MCF 10A (cell line): ENCODE data around the gene FAM181B. TPM values are rescaled to one million over a fixed set of nuclear protein-coding genes. Genes with fewer than 3 reads are reported as not detected.

Experiments
- BruUV-seq: library from RNA; stranded (reverse); fragments of 400-500 nt; replicated peaks from 2 replicates; lab custom pipeline; 2021; lab: Mats Ljungman, UMichigan
- CTCF ChIA-PET: fragments of 300-600 bp; sonication (Branson Sonifier 250); formaldehyde crosslinking; extraction: SDS; loops from one replicate; lab custom pipeline; 2021; ENCODE audit warnings: antibody characterized with exemption, inconsistent platforms; lab: Yijun Ruan, JAX
- POLR2A ChIA-PET: fragments of 300-600, 350-650 bp; sonication (Branson Sonifier 250); formaldehyde crosslinking; extraction: SDS; loops from one replicate; lab custom pipeline; 2020; ENCODE audit warnings: antibody characterized with exemption, inconsistent platforms; lab: Yijun Ruan, JAX
- DNase-seq: peaks from one replicate; pipeline ENCODE4 v3.0.0-alpha.2; 2018; ENCODE audit not compliant: unreplicated experiment
- H3K27ac Mint-ChIP-seq: one replicate; pipeline ENCODE4 v1.8.0; 2022; ENCODE audit warnings: mild to moderate bottlenecking, low read depth, mixed read lengths; ENCODE audit not compliant: unreplicated experiment
- H3K27me3 Mint-ChIP-seq: one replicate; pipeline ENCODE4 v1.8.0; 2022; ENCODE audit warnings: mixed read lengths; ENCODE audit not compliant: insufficient read depth, unreplicated experiment
- H3K36me3 Mint-ChIP-seq: one replicate; pipeline ENCODE4 v1.8.0; 2022; ENCODE audit warnings: mild to moderate bottlenecking, moderate library complexity, mixed read lengths; ENCODE audit not compliant: insufficient read depth, unreplicated experiment
- H3K4me1 Mint-ChIP-seq: one replicate; pipeline ENCODE4 v1.8.0; 2022; ENCODE audit warnings: mixed read lengths; ENCODE audit not compliant: insufficient read depth, unreplicated experiment
- H3K4me3 Mint-ChIP-seq: one replicate; pipeline ENCODE4 v1.8.0; 2022; ENCODE audit warnings: mild to moderate bottlenecking, moderate library complexity, mixed read lengths; ENCODE audit not compliant: unreplicated experiment
- H3K9me3 Mint-ChIP-seq: one replicate; pipeline ENCODE4 v1.8.0; 2022; ENCODE audit warnings: mixed read lengths; ENCODE audit not compliant: unreplicated experiment
- CTCF ChIP-seq: fragments of 200-600 bp; IDR thresholded peaks from one replicate; pipeline ENCODE4 v1.8.0; 2022; ENCODE audit warnings: antibody characterized with exemption, mild to moderate bottlenecking; ENCODE audit not compliant: unreplicated experiment
- intact Hi-C: fragments of 100-400 bp; cut with micrococcal nuclease; formaldehyde crosslinking; loops from 2 replicates; pipeline ENCODE4 v1.14.1; 2022
- total RNA-seq: library from RNA; stranded (reverse); gene quantifications from 2 replicates; pipeline ENCODE4 v1.2.3, GENCODE V29; 2022

Gene FAM181B
- total RNA-seq, 1 experiment from 2014 or later: not detected

- DNase-seq: no peak
- Mint-ChIP-seq H3K27ac (no peak overlapping the region), H3K36me3 (no peaks in the 10 kb centered on the region), H3K4me1 (no peaks in the 10 kb centered on the region), H3K27me3 (no peaks in the 10 kb centered on the region), H3K9me3 (no peaks in the 10 kb centered on the region), H3K4me3 (no peak overlapping the region)
- intact Hi-C loops: no loop called here
- TF ChIP-seq CTCF: no peak
- no TSS peak for BruUV-seq
- CTCF ChIA-PET: interaction anchor here (0.6 to 6.1 kb wide), 20 partner anchors 8 to 1108 kb away, joined by 3 to 29 read pairs (median 5); no protein-coding TSS in a partner anchor
- POLR2A ChIA-PET: interaction anchor here (0.7 kb wide), 1 partner anchor 140 kb away, joined by 3 read pairs; no protein-coding TSS in a partner anchor
Measured at GRCh38 chr11:82719361-82720105, 14.1 kb downstream of the FAM181B start.

GRCh38 chr11:82718821-82719220 is 14.8 kb downstream of the FAM181B start:
- H3K27ac Mint-ChIP-seq: no peak overlapping the region
- intact Hi-C loops: loop anchor here (1.0 kb wide), 3 partner anchors 145 to 1097 kb away; no protein-coding TSS in a partner anchor
- no peaks in the 10 kb centered on the region for H3K9me3 Mint-ChIP-seq
- ChIA-PET CTCF (interaction anchor here (0.6 to 6.1 kb wide), 18 partner anchors 9 to 1108 kb away, joined by 3 to 29 read pairs (median 6); no protein-coding TSS in a partner anchor), POLR2A (no interaction called here)
- no peak for DNase-seq
- H3K4me3 Mint-ChIP-seq: no peak overlapping the region
- H3K27me3 Mint-ChIP-seq: no peaks in the 10 kb centered on the region
- no TSS peak for BruUV-seq
- H3K36me3 Mint-ChIP-seq: no peaks in the 10 kb centered on the region
- no peak for TF ChIP-seq CTCF
- H3K4me1 Mint-ChIP-seq: no peaks in the 10 kb centered on the region

- H3K27ac Mint-ChIP-seq: no peak overlapping the region
- BruUV-seq: no TSS peak
- no peaks in the 10 kb centered on the region for H3K9me3 Mint-ChIP-seq
- no peaks in the 10 kb centered on the region for H3K36me3 Mint-ChIP-seq
- ChIA-PET CTCF (interaction anchor here (0.5 to 6.1 kb wide), 38 partner anchors 9 to 1617 kb away, joined by 3 to 29 read pairs (median 4); partner anchors contain the start of gene DDIAS), POLR2A (interaction anchor here (0.6 to 1.2 kb wide), 3 partner anchors 8 to 538 kb away, joined by 3 to 4 read pairs (median 3); no protein-coding TSS in a partner anchor)
- no peaks in the 10 kb centered on the region for H3K4me1 Mint-ChIP-seq
- no peak overlapping the region for H3K4me3 Mint-ChIP-seq
- DNase-seq: peak; percentile 58
- no peaks in the 10 kb centered on the region for H3K27me3 Mint-ChIP-seq
- intact Hi-C loops: loop anchor here (1.0 kb wide), 3 partner anchors 146 to 1098 kb away; no protein-coding TSS in a partner anchor
- peak; percentile 60 for TF ChIP-seq CTCF
Measured at GRCh38 chr11:82718307-82718706, 15.4 kb downstream of the FAM181B start.
